GM18909 (cell line): ENCODE measurements around the gene SIGLEC5.

Experiments used
- ATAC-seq: cut with Tn5 transposase; IDR thresholded peaks from one replicate; pipeline ENCODE4 v1.9.1; 2021; ENCODE audit warnings: mild to moderate bottlenecking; ENCODE audit not compliant: unreplicated experiment, poor library complexity

The SIGLEC5 gene

DNA sequence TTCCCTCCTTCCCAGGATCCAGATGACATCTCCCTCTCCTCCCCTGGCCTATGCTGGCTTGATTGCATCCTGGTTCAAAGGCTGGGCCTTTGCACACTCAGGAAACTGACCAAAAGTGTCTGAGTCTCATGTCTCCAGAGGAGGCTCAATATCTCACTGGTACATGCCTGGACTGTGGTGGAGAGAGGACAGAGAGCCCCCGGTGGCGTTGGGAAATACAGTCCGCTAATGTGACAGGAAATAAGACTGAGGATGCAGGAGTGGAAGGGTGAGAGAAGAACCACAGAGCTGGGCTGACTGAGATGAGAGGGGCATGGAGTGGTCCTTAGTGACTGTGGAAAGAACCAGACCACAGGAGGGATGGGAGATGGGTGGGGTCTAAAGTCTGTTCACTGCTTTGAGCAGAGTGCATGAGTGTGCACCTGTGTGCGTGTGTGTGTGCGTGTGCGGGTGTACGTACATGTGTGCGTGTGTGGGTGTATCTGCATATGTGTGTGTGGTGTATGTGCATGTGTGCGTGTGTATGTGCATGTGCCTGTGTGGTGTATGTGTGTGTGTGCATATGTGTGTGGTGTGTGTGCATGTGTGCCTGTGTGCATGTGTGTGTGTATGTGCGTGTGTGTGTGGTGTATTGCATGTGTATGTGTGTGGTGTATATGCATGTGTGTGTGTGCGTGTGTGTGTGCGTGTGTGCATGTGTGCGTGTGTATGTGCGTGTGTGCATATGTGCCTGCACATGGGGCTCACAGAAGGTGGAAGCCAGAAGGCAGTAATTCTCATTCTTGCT, 1.9 kb downstream of the SIGLEC5 start:
- ATAC-seq: no peak

DNA sequence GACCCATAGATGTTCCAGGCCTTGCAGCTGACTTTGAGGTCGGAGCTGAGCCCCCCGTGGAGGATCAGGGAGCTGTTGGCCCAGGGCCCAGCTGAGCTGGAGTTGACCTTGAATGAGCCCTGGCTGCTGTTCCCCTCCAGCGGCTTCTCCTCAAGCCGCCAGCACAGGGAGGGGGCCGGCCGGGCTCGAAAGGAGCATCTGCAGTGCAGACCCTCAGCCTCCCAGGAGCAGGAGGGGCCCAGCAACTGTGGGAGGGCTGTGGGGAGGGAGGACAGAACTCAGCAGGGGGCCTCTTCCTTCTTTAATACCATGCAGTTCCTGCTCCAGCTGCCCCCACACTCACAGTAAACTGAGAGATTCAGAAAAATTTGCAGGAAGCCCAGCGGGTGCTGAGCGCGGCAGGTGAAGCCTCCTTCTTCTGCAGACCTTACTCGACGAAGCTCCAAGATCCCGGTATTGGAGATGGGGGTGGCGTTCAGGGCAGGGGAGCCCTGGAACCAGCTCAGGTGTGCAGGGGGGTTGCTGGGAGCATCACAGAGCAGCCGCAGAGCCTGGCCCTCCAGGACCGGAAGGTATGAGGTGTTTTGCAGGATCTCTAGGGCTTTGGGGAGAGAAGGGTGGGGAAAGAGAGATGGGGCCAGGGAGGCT, 2.6 kb downstream of the SIGLEC5 start:
- ATAC-seq: no peak

DNA sequence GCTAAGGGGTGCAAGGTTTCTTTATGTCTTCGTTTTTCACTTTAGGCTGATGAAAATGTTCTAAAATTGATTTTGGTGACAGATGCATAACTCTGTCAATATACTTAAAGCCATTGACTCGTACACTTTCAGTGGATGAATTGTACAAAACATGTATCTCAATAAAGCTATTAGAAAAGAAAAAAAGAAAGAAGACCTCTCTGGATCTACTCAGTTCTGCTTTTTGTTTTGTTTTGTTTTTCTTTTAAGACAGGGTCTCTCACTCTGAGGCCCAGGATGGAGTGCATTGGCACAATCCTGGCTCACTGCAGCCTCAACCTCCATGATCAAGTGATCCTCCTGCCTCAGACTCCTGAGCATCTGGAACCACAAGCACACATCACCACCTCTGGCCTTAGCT, 3.5 kb downstream of the SIGLEC5 start:
- no peak for ATAC-seq

DNA sequence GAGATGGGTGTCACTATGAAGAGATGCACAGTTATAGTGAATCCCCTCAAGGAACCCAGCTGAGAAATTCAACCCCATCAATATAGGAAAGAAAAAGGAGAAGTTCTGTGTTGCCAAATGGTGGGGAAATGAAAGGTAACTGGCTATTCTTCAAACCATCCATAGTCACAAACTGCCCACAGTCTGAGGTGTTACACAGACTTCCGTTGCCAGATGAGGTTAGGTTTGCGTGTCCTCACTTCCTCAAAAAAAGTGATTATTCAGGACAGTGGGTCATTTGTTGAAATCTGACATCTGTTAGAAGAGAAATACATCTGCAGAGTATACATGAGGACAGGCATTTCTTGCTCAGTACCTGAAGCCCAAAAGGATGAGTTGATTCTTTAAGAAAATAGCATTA, 9.0 kb downstream of the SIGLEC5 start:
- ATAC-seq: no peak

DNA sequence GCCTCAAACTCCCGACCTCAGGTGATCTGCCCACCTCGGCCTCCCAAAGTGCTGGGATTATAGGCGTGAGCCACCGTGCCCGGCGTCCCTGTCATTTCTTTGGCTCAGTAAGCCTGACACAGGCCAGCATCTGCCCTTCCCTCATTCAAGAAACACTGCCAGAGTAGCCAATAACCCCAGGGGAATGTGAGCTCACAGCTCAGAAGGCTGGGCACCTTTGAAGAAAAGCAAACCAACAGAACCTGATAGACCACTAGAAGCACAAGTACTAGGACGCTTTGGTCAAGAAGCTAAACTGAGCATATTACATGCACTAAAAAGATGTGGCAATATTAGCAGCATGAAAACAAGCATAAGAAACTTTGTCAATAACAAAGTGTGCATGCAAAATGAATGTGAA, 14.2 kb downstream of the SIGLEC5 start:
- no peak for ATAC-seq

DNA sequence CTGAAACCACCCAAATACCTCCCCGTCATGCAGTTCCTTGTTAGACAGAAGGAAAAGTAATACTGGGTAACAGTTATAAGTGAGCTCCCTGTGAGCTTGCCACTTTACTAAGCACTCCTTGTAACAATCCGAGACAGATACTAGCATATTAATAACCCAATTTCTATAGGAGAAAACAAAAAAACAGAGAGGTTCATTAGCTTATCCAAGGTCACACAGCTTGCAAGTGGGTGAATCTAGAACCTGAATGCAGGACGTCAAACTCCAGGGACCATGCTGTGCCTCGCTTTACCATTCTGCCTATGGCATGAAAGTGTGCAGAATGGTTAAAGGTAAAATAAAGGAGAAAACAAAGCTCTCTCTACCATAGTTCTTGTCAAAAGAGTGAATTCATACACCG, 15.4 kb downstream of the SIGLEC5 start:
- no peak for ATAC-seq

DNA sequence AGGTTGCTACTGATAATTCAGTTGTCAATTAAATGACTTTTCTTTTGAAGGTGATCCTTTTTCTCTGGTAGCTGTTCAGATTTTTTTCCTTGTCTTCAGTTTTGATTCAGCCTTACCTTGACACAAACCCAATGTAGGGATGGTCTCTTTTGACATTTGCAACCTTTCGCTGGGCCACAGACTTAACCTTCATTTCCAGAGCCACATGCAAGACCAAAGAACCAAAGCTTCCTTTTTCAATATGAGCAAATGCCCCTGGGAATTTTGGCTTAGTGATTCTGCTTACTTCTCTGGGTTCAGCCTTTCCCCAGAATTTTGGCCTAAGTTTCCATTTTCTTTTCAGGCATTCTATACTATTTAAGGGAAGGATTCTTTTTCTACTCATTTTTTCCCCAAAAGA, 19.6 kb downstream of the SIGLEC5 start:
- no peak for ATAC-seq

DNA sequence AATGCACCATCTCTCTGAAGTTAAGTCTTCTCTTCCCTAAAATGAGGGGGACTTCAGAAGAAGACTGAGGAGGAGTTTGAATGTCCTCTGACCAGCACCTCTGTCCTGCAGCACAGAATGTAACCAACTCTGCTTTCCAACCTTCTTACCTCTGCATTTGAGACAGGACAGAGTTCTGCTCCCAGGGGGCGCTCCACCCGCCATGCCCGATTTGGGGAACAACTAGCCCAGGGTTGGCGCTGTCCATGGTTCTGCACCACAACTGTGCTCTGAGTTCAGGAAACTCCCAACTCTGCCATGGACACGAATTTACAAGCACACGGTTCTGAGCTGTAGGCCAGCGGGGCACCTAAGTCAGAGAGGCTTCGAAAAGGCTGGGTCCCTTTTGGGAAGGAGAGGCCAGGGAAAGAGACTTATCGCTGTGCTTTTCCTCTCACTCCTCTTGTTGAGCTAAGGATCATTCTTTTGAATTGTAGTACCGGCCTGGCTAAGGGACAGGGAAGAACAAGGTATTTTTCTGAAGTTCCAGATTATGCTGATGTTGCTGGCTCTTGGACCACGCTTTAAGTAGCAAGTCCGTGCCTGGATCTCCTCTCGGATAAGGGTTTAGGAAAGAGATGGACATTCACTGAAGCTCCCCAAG, 22.2 kb downstream of the SIGLEC5 start:
- ATAC-seq: no peak

DNA sequence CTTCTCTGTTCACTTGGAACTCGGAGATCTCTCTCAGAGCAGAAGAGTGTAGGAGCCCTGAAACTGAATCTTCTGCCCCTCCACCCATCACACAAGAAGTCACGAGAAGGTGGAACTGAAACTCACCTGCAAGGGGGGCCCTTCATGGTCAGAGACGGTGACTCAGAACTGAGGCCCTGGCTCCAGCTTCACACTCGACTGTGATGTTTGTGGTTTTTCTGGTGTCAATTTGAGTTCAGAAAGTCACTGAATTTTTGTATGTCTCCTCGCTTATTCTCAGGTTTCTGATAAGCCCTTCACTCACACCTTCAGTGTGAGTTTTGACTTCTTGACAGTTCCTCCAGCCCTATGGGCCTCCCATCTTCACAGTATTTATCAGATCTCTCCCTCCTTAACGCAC, 23.1 kb downstream of the SIGLEC5 start:
- ATAC-seq: peak; percentile 95

DNA sequence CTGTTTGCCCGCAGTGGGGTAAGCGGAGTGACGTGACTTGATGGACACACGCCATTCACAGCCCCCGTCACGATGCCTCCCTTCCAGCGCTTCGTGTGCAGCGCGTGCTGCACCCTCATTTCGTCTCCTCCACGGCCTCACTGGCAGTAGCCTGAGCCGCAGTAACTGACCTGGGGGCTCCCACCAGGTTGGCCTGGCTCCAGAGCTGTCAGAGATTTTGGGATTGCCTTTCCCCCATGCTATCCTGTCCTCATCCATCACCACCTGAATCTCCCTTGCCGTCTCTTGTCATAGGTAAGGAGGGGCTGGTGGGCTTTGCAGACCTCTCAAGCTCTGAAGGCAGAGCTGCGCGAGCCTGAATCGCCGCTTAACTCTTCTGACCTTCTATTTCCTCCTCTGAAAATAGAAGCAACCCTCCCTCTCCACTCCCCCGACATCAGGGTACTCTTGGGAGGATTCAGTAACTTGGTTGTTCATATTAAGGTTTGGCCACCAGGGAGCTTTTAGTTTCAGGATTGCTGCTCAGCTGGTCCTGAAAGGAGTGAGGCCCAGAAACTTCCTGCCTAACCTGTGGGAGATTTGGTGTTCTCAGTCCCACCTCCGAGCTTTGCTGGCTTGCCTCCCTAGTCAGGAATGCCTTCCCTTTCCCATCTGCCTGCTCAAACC, 27.9 kb downstream of the SIGLEC5 start:
- ATAC-seq: no peak

DNA sequence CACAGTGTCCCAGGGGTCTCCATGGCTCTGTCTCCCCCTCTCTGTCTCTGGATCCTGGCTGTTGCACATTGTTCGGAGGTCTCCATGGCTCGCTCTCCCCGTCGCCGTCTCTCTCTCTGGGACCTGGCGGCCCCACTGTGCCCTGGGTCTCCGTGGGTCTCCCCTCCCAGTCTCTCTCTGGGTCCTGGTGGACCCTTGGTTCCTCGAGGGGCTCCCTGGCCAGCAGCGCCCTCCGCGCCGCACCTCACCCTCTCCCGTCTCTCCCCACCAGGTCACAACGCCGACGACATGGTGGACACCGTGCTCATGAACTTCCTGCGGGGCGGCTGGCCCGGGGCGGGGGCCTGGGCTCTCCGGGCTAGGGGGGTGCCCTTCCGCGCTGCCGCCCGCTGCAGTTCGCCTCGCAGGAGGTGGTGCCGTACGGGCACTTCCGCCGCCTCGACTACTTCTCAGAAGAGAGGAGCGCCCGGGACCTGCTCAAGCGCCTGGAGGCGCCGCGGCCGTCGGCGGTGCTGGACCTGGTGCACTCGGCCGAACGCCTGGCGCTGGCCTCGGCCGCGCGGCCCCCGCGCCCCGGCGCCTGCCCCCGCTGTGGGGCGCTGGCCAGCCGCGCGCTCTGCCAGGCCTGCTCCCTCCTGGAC, 29.1 kb downstream of the SIGLEC5 start:
- ATAC-seq: no peak

DNA sequence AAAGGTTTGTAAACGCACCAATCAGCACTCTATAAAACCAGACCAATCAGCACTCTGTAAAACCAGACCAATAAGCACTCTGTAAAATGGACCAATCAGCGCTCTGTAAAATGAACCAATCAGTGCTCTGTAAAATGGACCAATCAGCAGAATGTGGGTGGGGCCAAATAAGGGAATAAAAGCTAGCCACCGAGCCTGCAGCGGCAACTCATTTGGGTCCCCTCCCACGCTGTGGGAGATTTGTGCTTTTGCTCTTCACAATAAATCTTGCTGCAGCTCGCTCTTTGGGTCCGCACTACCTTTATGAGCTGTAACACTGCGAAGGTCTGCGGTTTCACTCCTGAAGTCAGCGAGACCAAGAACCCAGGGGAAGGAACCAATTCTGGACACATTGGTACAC, 31.1 kb downstream of the SIGLEC5 start:
- ATAC-seq: no peak

DNA sequence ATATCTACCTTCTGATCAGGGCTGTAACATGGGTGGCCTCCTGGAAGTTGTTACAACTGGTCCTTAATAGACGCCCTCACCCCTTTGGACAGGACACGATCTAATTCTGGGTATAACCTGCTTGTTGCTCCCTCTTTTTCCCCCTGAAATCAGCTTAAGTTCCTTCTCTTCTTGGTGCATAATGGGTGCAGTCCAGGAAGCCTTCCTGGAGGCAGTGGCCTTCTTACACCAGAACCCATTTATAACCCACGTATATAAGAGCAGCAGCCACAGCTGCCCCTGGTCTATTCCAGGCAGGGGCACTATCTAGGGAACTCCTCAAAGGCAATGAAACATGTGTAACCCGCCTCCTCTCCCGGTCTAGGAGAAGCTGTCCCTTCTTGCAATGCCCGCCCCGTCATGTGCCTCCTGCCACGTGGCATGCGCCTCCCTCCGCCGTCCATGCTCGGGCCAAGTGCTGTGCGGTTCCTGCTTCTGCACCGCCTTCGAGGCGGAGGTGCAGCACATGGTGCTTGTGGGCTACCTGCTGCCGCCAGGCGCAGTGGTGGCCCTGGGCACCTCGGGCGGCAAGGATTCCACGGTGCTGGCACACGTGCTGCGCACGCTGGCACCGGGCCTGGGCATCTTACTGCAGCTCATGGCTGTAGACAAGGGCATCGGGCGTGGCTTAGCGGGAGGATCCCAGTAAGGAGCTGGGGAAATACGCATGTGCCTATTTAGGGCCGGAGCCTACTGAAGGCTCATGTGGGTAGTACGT, 31.9 kb downstream of the SIGLEC5 start:
- ATAC-seq: no peak

DNA sequence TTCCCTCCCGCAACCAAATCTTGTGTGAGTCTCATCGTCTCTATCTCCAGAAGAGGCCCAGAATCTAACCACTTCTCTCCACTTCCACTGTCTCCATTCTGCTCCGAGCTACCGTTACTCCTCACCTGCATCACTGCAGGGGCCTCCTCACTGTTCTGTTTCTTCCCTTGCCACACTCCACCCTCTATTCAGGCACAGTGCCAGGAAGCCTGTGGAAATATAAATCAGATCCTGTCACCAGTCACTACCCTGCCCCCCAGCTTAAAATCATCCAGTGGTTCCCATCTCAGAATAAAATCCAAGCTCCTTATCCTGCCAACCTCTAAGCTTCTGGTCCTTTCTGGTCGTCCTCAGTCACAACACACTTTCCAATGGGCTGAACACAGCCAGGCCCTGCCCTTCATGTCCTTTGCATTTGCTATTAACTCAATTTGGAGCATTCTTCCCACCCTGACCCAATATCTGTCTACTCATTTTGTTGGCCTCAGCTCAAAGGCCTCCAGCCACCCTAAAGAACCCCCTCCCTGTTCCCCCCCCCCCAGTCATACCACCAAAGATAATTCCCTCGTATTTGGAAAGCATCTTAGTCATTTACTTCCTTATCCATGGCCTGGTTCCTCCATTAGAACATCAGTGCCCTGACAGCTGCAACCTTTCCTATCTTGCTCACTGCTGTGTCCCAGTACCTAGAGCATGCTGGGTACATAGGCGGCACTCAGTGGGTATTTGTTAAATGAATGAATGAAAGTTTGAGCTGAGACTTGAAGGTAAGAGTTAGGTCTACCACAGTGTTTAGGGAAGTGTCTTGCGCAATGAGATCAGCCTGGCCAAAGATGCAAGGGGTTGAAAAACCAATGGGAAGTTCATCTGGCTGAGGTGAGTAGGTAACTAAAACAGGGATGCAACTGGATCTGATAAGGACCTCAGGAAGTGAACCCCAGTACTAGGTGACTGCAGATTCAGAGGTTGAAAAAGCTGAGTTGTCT, 34.7 kb downstream of the SIGLEC5 start:
- no peak for ATAC-seq

DNA sequence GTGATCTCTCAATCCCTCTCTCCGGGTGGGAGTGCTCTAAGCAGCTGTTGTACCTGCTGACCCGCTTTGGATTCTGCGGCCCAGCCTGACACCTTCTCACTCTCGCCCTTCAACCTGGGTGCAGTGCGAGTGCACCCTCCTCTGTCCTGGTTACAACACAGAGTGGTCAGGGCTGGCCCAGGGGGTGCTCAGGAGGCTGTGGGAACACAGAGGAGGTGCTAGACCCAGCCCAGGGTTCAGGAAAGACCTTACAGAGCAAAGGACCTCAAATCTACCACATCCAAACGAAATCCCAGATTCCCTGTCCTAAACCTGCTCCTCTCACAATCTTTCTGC, 35.5 kb downstream of the SIGLEC5 start:
- ATAC-seq: peak; percentile 1

DNA sequence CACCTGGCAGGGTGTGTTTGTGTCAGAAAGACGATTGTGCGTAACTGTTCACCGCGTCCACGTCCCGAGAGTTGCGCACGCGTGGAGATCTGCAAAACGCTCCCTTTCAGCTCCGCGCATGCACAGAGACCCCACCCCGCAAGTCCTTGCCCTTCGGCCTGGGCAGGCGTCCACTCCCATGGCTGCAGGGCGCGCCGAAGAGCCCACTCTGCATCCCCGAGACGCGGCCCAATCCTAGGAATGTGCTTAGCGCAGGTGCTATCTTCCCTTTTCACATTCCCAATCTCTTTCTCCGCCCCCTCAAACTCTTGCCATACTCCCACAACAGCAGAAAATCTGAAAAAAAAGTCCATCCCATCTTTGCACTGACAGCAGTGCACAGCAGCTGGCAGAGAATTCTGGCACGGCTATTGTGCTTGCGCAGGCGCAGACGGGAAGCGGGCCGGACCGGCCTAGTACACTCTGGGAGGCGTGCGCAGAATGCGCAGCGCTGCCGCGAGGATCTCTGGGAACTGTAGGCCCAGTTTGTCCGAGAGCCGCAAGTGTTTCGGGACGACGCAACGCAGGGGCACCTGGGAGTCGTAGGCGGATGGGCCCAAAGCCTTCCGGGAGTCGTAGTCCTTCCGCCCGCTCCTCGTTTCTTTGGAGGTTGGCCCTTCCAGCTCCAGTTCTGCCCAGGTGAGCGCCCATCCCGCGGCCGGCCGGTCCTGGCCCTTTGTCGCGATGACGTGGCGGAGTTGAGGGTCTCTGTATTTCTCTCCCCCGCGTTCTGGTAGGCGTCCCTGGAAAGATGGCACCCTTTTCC, 36.0 kb downstream of the SIGLEC5 start:
- ATAC-seq: peak; percentile 98

DNA sequence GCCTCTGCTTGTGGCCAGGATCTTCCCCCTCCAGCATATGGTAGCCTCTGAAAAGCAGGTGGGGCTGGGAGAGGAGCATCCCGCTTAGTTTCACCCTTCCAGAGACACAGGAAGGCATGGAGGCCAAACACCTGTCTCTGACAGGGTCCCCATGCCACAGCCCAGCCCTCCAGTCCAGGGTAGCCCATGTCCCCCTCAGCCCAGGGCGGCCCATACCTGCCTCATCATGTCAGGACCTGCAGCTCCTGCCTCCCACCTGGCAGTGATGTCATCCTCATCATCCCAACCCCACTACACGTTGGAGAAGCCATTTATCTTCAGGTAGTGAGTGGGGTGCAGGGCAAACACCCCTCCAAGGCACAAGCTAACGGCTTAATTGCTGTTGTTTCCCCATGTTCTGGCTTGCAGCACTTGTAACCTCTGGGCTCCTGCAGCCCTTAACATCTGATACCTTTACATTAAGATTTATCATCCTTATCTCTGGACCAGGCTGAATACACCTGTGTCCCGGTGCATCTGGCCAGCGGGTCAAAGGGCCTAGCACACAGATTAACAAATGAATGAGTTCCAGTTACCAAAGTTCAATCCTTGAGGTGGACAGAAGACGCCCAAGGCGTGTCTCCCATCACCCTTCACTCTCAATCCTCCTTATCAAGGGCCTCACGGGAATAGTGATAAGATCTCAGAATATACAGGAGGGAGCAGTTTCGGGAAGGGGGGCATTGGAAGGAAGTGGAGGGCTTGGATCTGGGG, 36.9 kb downstream of the SIGLEC5 start:
- no peak for ATAC-seq
